NT2/D1 (cell line): ENCODE results near the gene ADD2.
"Not testable (repeated sequence)": the region's sequence is repeated elsewhere in the genome, so short reads cannot be mapped to it uniquely, and the experiment has no call there.

Experiments
- DNase-seq: peaks from one replicate; pipeline ENCODE4 v3.0.0-alpha.2; 2011; ENCODE audit warnings: low read depth, low spot score
- H3K27me3 ChIP-seq: 2 replicates; pipeline ENCODE4 v1.6.0; 2011; ENCODE audit warnings: mild to moderate bottlenecking; ENCODE audit not compliant: insufficient read length, insufficient read depth
- H3K36me3 ChIP-seq: 2 replicates; pipeline ENCODE4 v1.6.1; 2011; ENCODE audit warnings: mild to moderate bottlenecking, low read length, mixed read lengths; ENCODE audit not compliant: insufficient read depth, insufficient read length
- H3K4me1 ChIP-seq: 2 replicates; pipeline ENCODE4 v1.5.1; 2011; ENCODE audit not compliant: insufficient read depth, insufficient read length
- H3K4me3 ChIP-seq: 2 replicates; pipeline ENCODE4 v1.5.1; 2011; ENCODE audit warnings: low read depth; ENCODE audit not compliant: insufficient read length
- H3K9ac ChIP-seq: 2 replicates; pipeline ENCODE4 v1.6.0; 2011; ENCODE audit warnings: low read depth; ENCODE audit not compliant: insufficient read length
- H3K9me3 ChIP-seq: 2 replicates; pipeline ENCODE4 v1.5.1; 2011; ENCODE audit warnings: mild to moderate bottlenecking, low read length; ENCODE audit not compliant: insufficient read depth
- SUZ12 ChIP-seq: IDR thresholded peaks from 2 replicates; pipeline ENCODE4 v1.6.1; 2011; ENCODE audit not compliant: insufficient read length, insufficient read depth; ENCODE audit errors: extremely low read depth
- YY1 ChIP-seq: IDR thresholded peaks from 2 replicates; pipeline ENCODE4 v1.6.1; 2011; ENCODE audit not compliant: insufficient read length, insufficient read depth
- ZNF274 ChIP-seq: IDR thresholded peaks from 2 replicates; pipeline ENCODE4 v1.6.1; 2011; ENCODE audit warnings: mild to moderate bottlenecking, low read depth, low read length

Gene ADD2

DNA sequence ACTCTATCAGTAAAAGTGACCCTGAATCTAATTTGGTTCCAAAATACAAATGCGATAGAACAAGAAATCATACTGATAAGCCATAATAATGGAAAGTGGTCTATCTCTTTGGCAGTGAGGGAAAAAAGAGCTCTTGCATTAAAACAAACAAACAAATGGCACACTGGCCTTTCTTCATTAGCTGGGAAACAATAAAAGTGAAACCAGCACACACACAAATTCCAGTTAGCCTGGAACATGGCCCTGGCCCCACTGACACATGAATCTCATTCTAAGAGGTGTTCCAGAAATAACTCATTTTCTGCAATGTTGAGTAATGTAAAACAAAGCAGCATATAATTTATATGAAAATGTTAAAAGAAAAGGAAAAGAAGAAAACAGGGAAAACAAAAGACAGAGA lies 135.0 kb downstream of the ADD2 start:
- no peak for DNase-seq
- Histone ChIP-seq H3K27me3 (no peaks in the 10 kb centered on the region), H3K4me1 (no peaks in the 10 kb centered on the region), H3K36me3 (no peaks in the 10 kb centered on the region), H3K4me3 (no peak overlapping the region), H3K9ac (no peak overlapping the region), H3K9me3 (no peaks in the 10 kb centered on the region; the same call in 1 of the 2 replicates)
- TF ChIP-seq ZNF274 (no peak), SUZ12 (no peak), YY1 (no peak)

DNA sequence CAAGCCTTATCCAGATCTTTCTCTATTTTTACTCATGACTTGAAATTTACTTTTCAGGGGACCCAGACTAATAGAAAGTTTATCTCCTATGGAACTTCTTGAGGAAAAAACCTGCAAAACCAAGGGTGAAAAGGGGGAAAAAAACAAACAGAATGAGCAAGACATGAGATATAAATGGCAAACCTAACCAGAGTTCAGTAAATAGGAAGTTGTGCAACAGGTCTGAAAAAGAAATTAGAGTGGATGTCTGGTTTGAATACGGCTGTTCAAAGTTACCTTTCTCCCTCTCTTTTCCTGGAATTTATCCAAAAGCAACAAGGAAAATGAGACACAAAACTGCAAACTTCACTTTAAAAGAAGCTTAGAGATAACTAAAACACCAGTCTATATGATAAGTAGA lies 135.6 kb downstream of the ADD2 start:
- no peaks in the 10 kb centered on the region for H3K36me3 ChIP-seq
- H3K4me1 ChIP-seq: no peaks in the 10 kb centered on the region
- no peaks in the 10 kb centered on the region for H3K27me3 ChIP-seq
- TF ChIP-seq SUZ12 (no peak), ZNF274 (no peak), YY1 (no peak)
- H3K9me3 ChIP-seq: no peaks in the 10 kb centered on the region; the same call in 1 of the 2 replicates
- DNase-seq: no peak
- H3K9ac ChIP-seq: no peak overlapping the region
- no peak overlapping the region for H3K4me3 ChIP-seq

DNA sequence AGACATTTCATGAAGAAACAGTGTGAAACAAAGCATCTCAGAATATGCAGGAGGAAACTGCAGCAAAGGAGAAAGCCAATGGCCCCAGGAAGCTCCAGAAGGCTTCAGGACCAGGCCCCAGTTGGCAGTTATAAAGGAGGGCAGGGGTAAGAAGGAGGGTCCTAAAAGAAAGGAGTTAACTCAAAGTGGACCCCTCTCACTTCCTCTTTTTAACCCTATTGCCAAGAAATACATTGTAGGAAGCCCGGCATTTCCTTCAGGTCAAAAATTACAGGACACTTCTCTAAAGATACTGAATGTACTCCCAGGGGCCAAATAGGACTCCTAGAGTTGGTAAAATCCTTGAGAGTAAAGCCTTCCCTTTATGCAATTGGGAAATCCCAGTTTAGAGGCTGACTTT lies 137.2 kb downstream of the ADD2 start:
- Histone ChIP-seq H3K4me3 (no peak overlapping the region), H3K9ac (no peak overlapping the region), H3K36me3 (no peaks in the 10 kb centered on the region), H3K27me3 (no peaks in the 10 kb centered on the region), H3K4me1 (no peaks in the 10 kb centered on the region), H3K9me3 (no peaks in the 10 kb centered on the region; the same call in 1 of the 2 replicates)
- TF ChIP-seq SUZ12 (no peak), ZNF274 (no peak), YY1 (no peak)
- no peak for DNase-seq

DNA sequence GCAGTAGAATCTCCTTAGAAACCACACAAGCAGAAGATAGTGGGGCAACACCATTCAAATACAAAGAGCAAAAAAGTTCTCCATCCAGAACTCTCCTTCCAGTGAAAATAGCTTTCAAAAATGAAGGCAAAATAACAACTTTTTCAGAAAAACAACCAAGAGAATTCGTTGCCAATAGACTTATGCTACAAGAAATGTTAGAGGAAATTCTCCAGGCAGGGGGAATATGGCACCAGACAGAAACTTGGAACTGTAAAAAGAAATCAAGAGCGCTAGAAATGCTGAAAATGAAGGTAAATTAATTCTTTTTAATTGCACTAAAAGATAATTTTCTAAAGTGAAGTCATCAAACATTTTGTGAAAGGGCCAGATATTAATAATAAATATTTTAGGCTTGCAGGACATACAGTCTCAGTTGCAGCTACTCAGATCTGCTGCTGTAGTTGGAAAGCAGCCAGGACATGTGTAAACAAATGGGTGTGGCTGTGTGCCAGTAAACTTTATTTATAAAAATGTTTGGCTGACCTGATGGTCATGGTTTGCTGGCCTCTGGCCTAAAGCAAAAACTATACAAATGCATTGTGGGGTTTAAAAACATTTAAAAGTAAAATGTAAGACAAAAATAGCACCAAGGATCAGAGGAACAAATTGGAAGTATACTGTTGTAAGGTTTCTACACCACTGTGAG lies 140.6 kb downstream of the ADD2 start:
- no peaks in the 10 kb centered on the region for H3K36me3 ChIP-seq
- no peaks in the 10 kb centered on the region for H3K9me3 ChIP-seq
- H3K9ac ChIP-seq: no peak overlapping the region
- DNase-seq: no peak
- TF ChIP-seq YY1 (no peak), SUZ12 (no peak), ZNF274 (no peak)
- H3K4me1 ChIP-seq: no peaks in the 10 kb centered on the region
- no peaks in the 10 kb centered on the region for H3K27me3 ChIP-seq
- H3K4me3 ChIP-seq: no peak overlapping the region

DNA sequence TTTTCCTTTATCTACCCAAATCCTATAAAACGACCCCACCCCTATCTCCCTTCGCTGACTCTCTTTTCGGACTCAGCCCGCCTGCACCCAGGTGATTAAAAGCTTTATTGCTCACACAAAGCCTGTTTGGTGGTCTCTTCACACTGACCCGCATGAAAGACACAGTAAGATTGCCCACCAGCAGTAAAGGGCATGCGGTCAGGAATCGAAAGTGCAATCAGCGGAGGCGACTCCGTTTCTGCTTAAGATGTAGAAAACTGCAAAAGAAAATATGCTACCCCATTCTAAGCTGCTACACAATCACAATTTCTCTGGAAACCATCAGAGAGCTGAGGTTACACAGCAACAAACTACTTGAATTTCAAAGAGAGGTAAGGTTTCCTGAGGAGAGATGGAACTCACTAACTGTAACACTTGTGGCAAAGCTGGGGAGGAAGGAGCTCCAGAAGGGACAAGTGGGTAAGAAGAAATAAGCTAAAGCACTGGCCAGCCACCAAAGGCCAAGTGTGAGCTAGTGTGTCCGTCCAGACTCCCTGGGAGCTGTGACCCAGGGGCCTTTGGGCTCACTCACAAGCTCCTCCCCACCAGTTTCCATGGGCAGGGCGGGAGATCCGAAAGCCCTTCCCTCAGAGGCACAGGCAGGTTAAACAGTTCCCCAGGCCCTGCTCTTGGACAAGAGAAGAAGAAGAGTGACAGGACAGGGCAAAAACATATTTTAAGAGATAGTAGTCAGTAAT lies 141.6 kb downstream of the ADD2 start:
- H3K9me3 ChIP-seq: no peaks in the 10 kb centered on the region
- no peaks in the 10 kb centered on the region for H3K4me1 ChIP-seq
- DNase-seq: peak; percentile 52
- no peaks in the 10 kb centered on the region for H3K27me3 ChIP-seq
- H3K36me3 ChIP-seq: no peaks in the 10 kb centered on the region
- peak overlapping the region; percentile 8 for H3K4me3 ChIP-seq
- peak overlapping the region; percentile 36 for H3K9ac ChIP-seq
- no peak for TF ChIP-seq YY1
- no peak for TF ChIP-seq ZNF274
- TF ChIP-seq SUZ12: no peak

DNA sequence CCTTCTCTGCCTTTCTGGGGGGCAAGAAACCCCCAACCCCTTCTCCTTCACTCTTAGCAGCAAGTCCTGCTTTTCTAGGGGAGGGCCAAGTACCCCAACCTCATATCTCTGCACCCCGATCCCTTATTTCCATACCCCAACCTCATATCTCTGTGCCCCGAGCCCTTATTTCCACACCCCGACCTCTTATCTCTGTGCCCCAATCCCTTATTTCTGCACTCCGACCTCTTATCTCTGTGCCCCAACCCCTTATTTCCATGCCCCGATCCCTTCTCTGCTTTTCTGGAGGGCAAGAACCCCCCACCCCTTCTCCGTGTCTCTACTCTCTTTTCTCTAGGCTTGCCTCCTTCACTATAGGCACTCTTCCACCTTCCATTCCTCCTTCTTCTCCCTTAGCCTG lies 146.5 kb downstream of the ADD2 start:
- not testable (repeated sequence) for H3K4me3 ChIP-seq, DNase-seq, H3K4me1 ChIP-seq, H3K9me3 ChIP-seq, H3K9ac ChIP-seq, H3K27me3 ChIP-seq, H3K36me3 ChIP-seq

DNA sequence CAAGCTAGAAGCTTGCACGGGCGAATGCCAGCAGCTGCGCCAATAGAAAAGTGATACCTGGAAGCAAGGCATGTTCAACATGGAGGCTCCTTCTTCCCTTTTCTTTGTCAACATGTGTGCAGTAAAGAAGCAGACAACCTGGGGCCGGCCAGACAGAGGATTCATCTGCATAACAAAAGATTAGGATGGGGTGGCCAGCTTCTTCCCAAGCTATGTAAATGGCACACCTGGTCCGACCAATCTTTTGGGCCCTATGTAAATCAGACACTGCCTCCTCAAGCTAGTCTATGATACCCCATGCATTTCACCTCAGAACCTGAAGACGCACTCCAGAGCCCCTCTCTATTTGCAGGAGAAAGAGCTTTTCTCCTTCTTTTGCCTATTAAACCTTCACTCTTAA lies 148.0 kb downstream of the ADD2 start:
- no peaks in the 10 kb centered on the region for H3K4me1 ChIP-seq
- H3K4me3 ChIP-seq: no peak overlapping the region
- no peaks in the 10 kb centered on the region for H3K27me3 ChIP-seq
- DNase-seq: peak; percentile 82
- no peaks in the 10 kb centered on the region for H3K36me3 ChIP-seq
- TF ChIP-seq SUZ12 (no peak), ZNF274 (no peak), YY1 (no peak)
- H3K9me3 ChIP-seq: no peaks in the 10 kb centered on the region
- no peak overlapping the region for H3K9ac ChIP-seq
